GM21528 (cell line): ENCODE results near the gene HARS2.
"Not testable (repeated sequence)": the region's sequence is repeated elsewhere in the genome, so short reads cannot be mapped to it uniquely, and the experiment has no call there.

Source experiments
- ATAC-seq: cut with Tn5 transposase; IDR thresholded peaks from one replicate; pipeline ENCODE4 v1.9.1; 2021; ENCODE audit warnings: mild to moderate bottlenecking, moderate library complexity; ENCODE audit not compliant: unreplicated experiment, low FRiP score

The HARS2 gene, protein sequence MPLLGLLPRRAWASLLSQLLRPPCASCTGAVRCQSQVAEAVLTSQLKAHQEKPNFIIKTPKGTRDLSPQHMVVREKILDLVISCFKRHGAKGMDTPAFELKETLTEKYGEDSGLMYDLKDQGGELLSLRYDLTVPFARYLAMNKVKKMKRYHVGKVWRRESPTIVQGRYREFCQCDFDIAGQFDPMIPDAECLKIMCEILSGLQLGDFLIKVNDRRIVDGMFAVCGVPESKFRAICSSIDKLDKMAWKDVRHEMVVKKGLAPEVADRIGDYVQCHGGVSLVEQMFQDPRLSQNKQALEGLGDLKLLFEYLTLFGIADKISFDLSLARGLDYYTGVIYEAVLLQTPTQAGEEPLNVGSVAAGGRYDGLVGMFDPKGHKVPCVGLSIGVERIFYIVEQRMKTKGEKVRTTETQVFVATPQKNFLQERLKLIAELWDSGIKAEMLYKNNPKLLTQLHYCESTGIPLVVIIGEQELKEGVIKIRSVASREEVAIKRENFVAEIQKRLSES

DNA sequence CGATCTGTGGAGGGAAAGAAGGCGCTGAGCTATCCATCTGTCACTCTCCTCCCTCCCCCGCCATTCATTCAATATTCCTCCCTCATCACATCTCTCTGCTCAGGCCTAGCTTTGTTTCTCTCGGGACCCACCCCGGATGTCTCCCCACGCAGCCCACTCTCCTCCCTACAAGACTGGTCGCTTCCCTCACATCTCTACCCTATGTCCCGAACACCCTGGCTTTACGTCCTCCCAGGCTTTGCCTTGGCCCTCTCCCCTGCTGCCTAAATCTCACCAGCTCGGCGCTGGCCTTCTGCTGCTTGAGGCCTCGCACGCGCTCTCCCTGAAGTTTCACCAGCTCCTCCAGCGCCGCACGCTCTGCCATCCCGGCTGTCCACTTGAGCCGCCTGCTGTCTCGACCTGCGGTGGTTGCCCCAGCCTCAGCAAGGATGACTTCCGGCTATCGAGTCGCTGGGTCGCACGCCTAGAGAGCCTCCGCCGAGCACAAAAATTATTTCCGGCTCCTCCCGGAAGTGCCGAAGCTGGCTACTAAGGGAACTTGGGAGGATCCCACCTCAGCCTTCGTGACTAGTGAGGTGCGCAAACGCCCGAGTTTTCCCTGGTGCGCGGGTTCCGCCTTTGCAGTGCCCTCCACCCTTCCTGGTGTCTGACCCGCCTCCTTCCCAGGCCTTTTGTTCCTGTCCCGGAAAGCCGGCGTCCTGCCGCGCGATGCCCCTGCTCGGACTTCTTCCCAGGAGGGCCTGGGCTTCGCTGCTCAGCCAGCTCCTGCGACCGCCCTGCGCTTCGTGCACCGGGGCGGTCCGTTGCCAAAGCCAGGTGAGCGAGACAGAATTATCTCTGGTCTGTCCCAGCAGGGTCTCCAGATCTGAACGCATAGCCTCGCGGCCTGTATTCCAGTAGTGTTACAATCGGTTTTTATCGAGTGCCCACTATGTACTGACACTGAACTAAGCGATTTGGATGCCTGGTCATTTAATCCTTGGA is at the start of gene HARS2, which contains the start of gene HARS1:
TSS of gene HARS2 (plus strand) at position 515 of the 984 bp plus-strand sequence. CDS start at position 709, 194 bp downstream.
TSS of gene HARS1 (minus strand) at position 430 of the 984 bp plus-strand sequence. CDS start at position 364, 66 bp downstream.
- ATAC-seq, result peak; percentile 99

DNA sequence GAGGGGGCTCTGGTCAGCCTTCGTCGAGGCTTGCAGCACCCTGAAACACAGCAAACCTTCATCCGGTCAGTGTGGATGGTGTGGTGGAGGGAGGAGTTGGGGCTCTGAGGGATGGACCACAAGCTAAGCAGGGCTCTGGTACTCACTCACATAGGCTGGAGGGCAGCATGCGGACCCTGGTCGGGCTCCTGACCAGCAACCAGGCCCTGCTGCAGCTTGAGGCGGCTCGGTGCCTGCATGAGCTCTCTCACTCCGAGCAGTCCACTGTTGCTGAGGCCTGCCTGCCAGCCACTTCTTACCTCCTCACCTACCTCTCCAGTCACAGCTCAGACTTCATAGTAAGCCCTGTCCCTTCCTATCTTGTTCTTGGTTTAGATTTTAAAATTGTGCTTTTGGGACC is 49.5 kb upstream of the HARS2 start:
- ATAC-seq, result no peak

DNA sequence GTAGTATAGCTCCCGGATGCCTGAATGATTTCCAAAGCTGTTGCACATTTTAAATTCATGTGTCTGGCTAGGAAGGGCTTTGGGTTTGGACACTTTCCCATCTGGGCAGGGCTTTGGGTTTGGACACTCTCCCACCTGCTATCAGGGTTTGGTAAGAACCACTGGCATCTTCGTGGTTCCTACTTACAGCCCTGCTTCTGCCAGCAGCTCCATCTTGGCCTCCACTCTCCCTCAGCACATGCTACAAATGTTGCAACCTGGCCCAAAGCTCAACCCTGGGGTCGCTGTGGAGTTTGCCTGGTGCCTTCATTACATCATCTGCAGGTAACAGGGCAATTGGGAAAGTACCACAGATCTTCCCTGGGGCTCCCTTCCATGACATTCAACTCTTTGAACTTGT is 48.5 kb upstream of the HARS2 start:
- no peak for ATAC-seq

DNA sequence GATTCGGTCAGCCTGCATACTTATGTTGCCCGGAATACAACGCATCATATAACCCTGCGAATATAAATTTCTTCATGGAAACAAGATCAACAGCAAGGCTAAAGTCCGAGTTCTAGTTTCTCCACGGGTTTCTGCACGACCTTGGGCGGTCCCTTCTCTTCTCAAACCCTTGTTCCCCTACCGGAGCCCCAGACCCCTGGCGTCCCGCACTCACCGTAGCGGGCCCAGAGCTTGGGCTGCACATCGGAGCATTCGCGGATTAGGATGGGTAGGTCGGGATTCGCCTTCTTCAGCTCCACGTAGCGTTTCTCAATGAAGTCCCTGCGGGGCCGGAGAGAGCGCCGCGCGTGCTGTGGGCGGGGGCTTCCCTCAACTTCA is 44.2 kb upstream of the HARS2 start:
- no peak for ATAC-seq

DNA sequence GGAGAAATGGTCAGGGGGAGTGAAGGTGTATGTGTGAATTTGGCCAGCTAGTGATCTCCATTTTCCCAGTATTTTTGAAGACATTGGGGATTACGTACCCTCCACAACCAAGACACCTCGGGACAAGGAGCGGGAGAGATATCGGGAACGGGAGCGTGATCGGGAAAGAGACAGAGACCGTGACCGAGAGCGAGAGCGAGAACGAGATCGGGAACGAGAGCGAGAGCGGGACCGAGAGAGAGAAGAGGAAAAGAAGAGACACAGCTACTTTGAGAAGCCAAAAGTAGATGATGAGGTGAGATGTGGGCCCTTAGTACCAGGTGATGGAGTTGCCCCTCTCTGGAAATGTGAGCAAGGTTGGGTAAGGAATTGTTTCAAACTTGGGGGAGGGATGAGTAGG is 32.4 kb upstream of the HARS2 start:
- no peak for ATAC-seq

DNA sequence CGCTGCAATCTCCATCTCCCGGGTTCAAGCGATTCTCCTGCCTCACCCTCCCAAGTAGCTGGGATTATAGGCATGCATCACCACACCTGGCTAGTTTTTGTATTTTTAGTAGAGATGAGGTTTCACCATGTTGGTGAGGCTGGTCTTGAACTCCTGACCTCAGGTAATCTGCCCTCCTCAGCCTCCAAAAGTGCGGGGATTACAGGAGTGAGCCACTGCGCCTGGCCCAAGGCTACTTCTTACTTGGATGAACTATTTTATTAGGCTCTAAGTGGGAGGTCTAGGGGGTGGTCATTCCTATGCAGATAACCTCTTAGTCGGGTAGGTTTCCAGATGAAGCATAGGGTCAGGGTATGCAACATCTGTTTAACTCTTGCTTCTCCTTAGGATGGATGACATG is 30.9 kb upstream of the HARS2 start:
- ATAC-seq, result not testable (repeated sequence)

DNA sequence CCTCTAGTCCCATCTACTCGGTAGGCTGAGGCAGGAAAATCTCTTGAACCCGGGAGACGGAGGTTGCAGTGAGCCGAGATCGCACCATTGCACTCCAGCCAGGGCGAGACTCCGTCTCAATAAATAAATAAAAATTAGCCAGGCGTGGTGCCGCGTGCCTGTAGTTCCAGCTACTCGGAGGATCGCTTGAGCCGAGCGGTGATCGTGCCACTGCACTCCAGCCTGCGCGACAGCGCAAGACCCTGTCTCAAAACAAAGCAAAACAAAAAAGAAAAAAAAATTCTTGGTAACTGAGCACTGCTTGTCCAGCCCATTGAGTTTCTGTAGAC is 27.3 kb upstream of the HARS2 start:
- ATAC-seq, result no peak

DNA sequence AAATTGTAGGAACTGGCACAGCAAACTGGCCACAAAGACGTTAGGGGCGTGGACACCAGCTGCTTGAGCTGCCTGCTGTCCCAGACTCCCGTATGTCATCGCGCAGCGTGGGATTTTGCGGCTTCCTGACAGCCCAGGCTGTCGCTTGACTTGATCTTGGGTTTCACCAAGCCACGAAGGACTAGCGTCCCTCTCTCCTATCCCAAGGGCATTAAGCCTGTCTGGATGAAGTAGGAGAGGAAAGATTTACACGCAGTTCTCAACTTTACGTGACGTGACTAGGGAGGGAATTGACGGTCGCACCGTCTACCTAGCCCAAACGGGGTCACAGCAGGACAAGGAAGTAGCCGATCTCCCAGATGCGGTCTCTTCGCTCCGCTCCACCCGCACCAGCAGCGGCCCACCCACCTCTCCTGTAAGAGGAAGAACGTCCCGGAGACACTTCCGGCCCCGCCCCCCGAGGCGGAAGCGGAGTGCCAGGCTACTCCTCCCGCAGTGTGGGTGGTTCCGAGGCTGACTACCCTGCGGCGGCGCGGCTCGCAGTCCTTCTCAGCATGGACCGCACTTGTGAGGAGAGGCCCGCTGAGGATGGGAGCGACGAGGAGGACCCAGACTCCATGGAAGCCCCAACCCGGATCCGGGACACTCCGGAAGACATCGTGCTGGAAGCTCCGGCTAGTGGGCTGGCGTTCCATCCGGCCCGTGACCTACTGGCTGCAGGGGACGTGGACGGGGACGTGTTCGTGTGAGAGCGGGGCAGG is 26.7 kb upstream of the HARS2 start, which contains the start of gene WDR55:
TSS of gene WDR55 (plus strand) at position 546 of the 761 bp plus-strand sequence. CDS start at position 555, 9 bp downstream.
- peak; percentile 99 for ATAC-seq

DNA sequence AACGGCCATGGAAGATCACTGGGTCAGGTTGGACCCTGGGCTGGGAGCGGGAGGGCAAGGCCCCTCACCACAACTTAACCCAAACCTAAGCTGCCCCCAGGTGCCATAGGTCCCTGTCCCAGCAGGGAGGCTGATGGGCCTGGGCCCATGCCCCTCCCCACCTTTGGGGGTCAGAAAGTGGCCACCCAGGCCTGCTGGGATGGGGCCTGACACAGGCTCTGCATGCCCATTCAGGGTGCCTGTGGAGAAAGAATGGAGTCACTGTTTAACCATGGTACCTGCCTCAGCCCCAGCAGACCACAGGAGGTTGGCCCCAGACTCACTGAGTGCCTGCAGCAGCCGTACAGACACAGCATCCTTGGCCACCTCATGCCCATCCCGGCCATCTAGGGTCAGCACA is 20.2 kb upstream of the HARS2 start:
- not testable (repeated sequence) for ATAC-seq

DNA sequence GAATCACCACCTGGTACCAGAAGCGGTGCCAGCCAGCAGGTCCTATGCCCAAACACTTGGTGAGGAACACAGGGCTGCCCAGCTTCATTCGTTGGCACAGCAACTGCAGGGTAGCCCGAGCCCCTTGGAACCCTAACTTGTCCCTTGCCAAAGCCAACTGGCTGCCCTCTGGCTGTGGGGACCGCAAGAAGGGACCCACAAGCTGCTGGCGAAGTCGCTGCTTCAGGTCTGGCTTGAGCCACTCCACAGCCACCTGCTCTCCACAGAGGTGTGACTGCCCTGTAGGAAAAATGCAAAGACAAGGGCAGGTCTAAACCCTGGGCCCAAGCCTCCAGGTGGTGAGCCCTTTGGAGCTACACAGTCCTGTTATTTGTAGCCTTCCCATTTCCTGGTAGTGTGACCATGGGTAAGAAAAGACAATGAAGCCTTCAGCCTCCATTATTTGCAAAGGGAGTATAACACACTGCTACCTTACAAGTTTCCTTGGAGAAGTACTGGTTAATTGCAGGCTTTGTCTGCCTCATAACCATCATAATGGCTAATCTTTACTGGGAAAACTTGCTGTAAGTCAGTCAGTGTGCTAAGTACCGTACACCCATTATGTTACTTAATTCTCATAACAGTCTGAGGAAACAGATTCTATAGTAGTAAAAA is 19.7 kb upstream of the HARS2 start:
- ATAC-seq, result no peak

DNA sequence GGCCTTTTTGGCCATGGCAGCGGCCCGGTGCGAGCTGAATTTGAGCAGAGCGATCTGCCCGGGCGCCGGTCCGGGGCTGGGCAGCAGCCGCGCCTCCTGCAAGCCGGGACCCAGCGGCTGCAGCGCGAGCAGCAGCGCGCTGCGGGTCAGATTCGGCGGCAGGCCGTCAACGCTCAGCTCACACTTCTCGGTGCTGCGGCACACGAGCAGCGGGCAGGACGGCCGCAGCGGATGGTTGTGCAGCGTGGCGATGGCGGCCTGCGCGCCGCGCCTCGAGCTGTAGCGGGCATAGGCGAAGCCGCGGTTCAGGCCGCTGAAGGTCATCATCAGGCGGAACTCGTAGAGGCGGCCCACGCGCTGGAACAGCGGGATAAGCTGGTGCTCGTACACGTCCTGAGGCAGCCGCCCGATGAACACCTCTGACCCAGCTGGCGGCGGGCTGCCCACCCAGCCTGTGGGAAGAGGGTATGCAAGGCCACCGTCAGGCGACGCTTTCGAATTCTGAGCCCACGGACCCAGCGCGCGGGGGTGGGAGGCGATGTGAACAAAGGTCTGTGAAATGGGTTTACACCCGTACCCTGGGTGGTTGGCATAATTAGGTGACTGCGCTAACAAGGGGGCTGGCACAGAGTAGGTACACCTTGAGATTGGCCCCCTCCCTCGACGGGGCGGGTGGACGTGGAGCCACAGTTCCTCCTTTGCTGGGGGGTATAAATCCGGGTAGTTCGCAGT is 18.6 kb upstream of the HARS2 start:
- no peak for ATAC-seq

DNA sequence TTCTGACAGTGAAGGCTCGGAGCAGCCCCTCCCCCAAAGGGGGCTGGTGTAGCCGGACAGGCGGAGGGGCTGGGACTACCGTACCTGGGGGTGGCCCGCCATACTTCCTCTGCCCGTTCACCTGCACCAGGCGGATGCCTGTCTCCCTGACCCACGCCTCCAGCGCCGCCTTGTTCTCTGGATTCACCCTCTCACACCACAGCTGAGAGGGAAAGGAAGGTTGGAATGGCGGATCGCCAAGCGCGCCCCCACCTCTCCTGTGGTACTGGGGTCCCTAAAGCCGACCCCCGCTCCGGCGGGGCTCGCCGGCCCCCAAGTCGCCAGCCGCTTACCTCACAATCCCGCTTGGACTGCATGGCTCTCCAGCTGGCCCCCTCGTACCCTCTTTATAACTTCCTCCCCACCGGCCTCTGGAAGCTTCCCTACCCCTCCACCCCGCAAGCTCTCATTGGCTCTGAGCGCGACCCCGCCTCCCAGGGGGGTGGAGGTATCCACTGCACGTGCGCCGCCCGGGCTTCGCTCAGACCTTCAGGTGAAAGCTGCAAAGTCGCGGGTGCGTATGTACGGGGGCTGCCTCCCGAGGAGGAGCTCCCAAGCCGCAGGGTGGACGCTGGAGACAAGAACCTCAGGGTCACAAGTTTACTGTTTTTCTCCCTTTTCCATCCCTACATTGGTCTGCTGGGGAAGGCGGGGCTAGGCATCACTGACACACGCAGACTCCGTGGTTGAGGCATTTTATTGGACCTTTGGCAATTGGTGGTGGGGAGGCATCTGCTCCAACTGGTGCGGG is 17.9 kb upstream of the HARS2 start, which contains the start of gene DND1:
TSS of gene DND1 (minus strand) at position 390 of the 790 bp plus-strand sequence. CDS start at position 356, 34 bp downstream.
- ATAC-seq, result no peak

DNA sequence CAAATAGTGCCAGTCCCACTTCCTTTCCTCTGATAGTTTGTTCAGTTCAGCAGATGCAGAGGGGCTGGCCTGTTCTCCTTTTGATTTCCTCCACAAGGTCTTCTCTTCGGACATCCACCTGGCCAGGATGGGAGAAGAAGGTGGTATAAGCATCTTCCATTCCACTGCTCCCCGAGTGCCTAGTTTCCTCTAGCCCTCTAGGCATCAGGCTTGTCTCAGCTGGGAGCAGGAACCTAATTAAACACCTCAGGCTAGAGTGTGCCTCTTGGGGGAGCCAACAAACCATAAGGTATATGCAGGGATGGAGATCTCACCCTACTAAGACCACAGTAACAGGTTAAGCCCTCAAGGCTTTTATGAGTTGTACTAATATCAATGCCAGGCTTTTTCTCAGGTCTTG is 17.0 kb upstream of the HARS2 start:
- no peak for ATAC-seq

DNA sequence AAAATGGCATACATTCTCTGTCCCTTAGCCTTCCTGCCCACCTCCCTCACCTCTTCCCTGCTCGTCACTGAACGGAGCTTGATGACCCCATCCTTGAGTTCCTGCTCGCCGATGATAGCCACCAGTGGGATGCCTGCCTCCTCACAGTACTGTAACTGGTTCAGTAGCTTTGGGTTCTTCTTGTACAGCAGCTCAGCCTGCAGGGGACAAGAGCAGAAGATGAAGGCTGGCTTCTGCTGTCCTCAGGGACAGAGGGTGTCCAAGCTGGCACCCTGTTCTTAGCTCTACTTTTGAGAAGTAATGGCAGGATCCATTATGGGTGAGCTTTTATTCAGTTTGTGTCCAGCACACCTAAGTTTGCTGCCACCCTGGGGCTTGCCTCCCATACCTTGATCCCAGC is 16.6 kb upstream of the HARS2 start:
- no peak for ATAC-seq

DNA sequence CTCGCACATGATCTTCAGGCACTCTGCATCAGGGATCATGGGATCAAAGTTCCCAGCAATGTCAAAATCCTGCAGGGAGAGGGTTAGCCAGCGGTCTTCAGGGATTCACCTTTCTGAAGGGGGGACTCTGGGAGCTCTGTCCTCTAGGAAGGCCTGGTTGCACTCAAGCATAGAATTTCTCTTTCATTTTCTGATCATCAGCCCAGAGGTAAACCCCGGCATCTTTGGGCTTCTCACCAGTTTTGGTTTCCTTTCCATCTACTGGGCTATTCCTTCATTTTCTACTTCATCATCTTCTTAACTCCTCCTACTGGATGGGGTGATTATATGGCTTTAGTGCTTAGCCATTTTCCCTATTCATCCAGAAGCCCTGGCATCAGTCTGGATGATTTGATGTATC is 13.3 kb upstream of the HARS2 start:
- no peak for ATAC-seq

DNA sequence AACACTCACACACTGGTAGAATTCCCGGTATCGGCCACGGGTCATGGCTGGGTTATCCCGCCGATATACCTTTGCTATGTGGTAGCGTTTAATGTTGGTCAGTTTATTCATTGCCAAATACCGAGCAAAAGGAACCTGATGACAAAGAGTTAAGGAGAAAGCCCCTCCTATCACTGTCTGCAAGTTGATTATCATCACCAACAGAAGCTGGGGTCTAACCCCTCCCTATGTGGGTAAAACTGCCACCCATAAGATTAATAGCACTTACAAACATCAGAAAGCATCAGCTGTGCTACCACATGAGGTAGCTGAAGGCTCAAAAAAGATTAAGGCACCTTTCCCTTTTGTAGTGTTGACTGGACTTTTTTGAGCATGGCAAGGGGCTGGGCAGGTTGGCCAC is 12.3 kb upstream of the HARS2 start:
- ATAC-seq, result no peak

DNA sequence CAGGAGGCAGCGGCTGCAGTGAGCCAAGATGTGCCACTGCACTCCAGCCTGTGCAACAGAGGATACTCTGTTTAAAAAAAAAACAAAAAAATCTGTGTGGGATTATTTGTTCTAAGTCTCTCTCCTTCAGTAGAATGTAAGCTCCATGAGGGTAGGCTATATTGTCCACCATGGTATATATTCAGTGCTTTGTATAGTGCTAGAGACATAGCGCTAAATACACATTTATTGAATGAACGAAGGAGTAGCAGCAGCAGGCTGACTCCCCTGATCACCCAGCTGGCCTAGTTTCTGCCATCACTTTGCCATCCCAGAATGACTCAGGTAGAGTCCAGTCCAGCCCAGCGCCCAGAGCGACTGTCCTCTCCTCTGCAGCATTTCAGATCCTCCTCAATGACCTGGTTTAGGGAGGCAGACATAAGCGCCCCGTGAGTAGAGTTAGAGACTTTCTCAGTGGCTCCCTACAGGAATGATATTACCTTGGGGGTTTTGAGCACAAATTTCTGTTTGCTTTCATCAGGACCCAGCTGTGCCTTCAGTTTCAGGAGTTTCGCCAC is 801 bp upstream of the HARS2 start:
- no peak for ATAC-seq

DNA sequence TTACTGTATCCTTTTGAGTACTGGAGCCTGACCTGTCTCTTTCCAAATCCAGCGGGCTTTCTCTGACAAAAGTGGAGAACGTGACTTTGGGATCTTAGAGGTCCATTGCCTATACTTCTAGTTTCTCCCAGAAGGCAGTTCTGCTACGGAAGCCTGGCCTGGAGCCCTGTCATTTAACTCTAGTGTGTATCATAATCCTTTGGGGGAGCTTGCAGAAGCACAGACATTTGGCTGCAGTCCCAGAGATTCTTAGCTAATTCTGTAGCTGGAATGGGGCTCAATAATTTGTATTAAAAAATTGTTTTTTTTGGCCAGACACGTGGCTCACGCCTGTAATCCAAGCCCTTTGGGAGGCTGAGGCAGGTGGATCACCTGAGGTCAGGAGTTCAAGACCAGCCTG is 3.0 kb downstream of the HARS2 start:
- ATAC-seq, result no peak
